Endothelial cell of umbilical vein (primary cell): ENCODE data around the gene SIPA1L3. TPM values are rescaled to one million over a fixed set of nuclear protein-coding genes. Genes with fewer than 3 reads are reported as not detected.
A peak's percentile ranks its signal among the peaks of the same experiment; 100 is the strongest.

Source experiments
- BruUV-seq: library from RNA; stranded (reverse); fragments of 400-500 nt; replicated peaks from 2 replicates; lab custom pipeline; 2021; lab: Mats Ljungman, UMichigan
- CTCF ChIA-PET: fragments of 300-600, 350-600 bp; sonication (Branson Sonifier 250); formaldehyde crosslinking; loops from one replicate; lab custom pipeline; 2021; ENCODE audit warnings: antibody characterized with exemption, inconsistent platforms; lab: Charles Lee
- POLR2A ChIA-PET: fragments of 300-600, 350-600 bp; sonication (Branson Sonifier 250); formaldehyde crosslinking; loops from one replicate; lab custom pipeline; 2021; ENCODE audit warnings: antibody characterized with exemption, inconsistent platforms; lab: Charles Lee
- DNase-seq: peaks from one replicate; pipeline ENCODE4 v3.0.0-alpha.2; 2011; ENCODE audit warnings: low read depth, low spot score
- FAIRE-seq: peaks from 2 replicates; lab custom pipeline; 2011; peaks lifted over from hg19 to GRCh38; lab: Jason Lieb, UNC
- H2AFZ ChIP-seq: 2 replicates; pipeline ENCODE4 v1.6.0; 2012; ENCODE audit warnings: low read depth, low read length, control low read depth, inconsistent platforms
- H3K27ac ChIP-seq: 2 replicates; pipeline ENCODE4 v1.5.1; 2011; ENCODE audit warnings: low read depth, mild to moderate bottlenecking, control low read depth, low read length, moderate library complexity; ENCODE audit not compliant: insufficient read depth
- H3K27me3 ChIP-seq, 2 experiments: 2 replicates each; pipeline versions ENCODE4 v1.6.0 to v1.6.1; 2011; ENCODE audit warnings: low read length in 2 of 2, mixed read lengths in 1 of 2; ENCODE audit not compliant: control insufficient read depth in 2 of 2, insufficient read depth in 2 of 2
- H3K36me3 ChIP-seq, 2 experiments: 2 replicates in 1 of 2; 3 replicates in 1 of 2; pipeline ENCODE4 v1.5.1; 2011; ENCODE audit warnings: low read length in 2 of 2, mild to moderate bottlenecking in 1 of 2, moderate library complexity in 1 of 2; ENCODE audit not compliant: control insufficient read depth in 2 of 2, insufficient read depth in 2 of 2; ENCODE audit errors: extremely low read depth in 1 of 2
- H3K4me1 ChIP-seq: 3 replicates; pipeline ENCODE4 v1.5.1; 2011; ENCODE audit warnings: mild to moderate bottlenecking, low read length; ENCODE audit not compliant: control insufficient read depth, insufficient read depth; ENCODE audit errors: extremely low read depth
- H3K4me2 ChIP-seq: 2 replicates; pipeline ENCODE4 v1.6.1; 2011; ENCODE audit warnings: low read length, control low read depth, mixed read lengths; ENCODE audit not compliant: insufficient read depth
- H3K4me3 ChIP-seq, 3 experiments: fragments of 200-600 bp in 1 of 3; sonication (generic), shearing (Covaris generic) in 1 of 3; replicated peaks in 1 of 3; 2 replicates each; pipeline ENCODE4 v1.5.1; 2011 to 2016; ENCODE audit warnings: control low read depth in 3 of 3, low read length in 3 of 3, mild to moderate bottlenecking in 2 of 3, inconsistent platforms in 1 of 3, low read depth in 1 of 3, moderate library complexity in 1 of 3; ENCODE audit not compliant: insufficient read depth in 1 of 3
- H3K79me2 ChIP-seq: 2 replicates; pipeline ENCODE4 v1.6.0; 2012; ENCODE audit warnings: low read length, inconsistent platforms; ENCODE audit not compliant: control insufficient read depth, insufficient read depth
- H3K9ac ChIP-seq: replicated peaks from 2 replicates; pipeline ENCODE3; 2011; ENCODE audit warnings: low read length, control low read depth; ENCODE audit not compliant: insufficient read depth; ENCODE audit errors: extremely low read depth
- H3K9me1 ChIP-seq: replicated peaks from 3 replicates; pipeline ENCODE4 v1.6.0; 2011; ENCODE audit warnings: mild to moderate bottlenecking, low read length; ENCODE audit not compliant: control insufficient read depth, insufficient read depth; ENCODE audit errors: extremely low read depth
- H3K9me3 ChIP-seq: replicated peaks from 2 replicates; pipeline ENCODE4 v1.5.1; 2012; ENCODE audit warnings: low read length, inconsistent platforms; ENCODE audit not compliant: control insufficient read depth, insufficient read depth
- H4K20me1 ChIP-seq: replicated peaks from 2 replicates; pipeline ENCODE3; 2011; ENCODE audit warnings: mild to moderate bottlenecking, low read length; ENCODE audit not compliant: control insufficient read depth, insufficient read depth; ENCODE audit errors: extremely low read depth
- EZH2 ChIP-seq: IDR thresholded peaks from 2 replicates; pipeline ENCODE4 v1.6.1; 2012; ENCODE audit warnings: borderline replicate concordance, low read depth, mild to moderate bottlenecking, moderate library complexity, low read length, inconsistent platforms; ENCODE audit not compliant: severe bottlenecking
- FOS ChIP-seq: IDR thresholded peaks from 2 replicates; pipeline ENCODE4 v1.6.1; 2011; ENCODE audit warnings: mild to moderate bottlenecking, low read length, moderate library complexity, borderline replicate concordance; ENCODE audit not compliant: insufficient read depth
- GATA2 ChIP-seq: IDR thresholded peaks from 2 replicates; pipeline ENCODE4 v1.7.0; 2011; ENCODE audit warnings: low read depth, mild to moderate bottlenecking, moderate library complexity, mixed read lengths, low read length; ENCODE audit not compliant: insufficient read length, insufficient read depth
- JUN ChIP-seq: IDR thresholded peaks from 2 replicates; pipeline ENCODE4 v1.6.1; 2011; ENCODE audit warnings: borderline replicate concordance, low read depth; ENCODE audit not compliant: insufficient read length, insufficient read depth
- MYC ChIP-seq: IDR thresholded peaks from one replicate; pipeline ENCODE4 v1.6.1; 2011; ENCODE audit warnings: mild to moderate bottlenecking, low read depth, low read length
- POLR2A ChIP-seq: IDR thresholded peaks from 2 replicates; pipeline ENCODE4 v1.6.1; 2012; ENCODE audit warnings: low read depth, mild to moderate bottlenecking, control low read depth, low read length
- POLR2AphosphoS5 ChIP-seq: IDR thresholded peaks from 2 replicates; pipeline ENCODE4 v1.6.1; 2012; ENCODE audit warnings: low read depth, mild to moderate bottlenecking, control low read depth, low read length, moderate library complexity; ENCODE audit not compliant: insufficient read depth
- dilution Hi-C: fragments of 300-500 bp; cut with MboI; formaldehyde crosslinking; loops from one replicate; pipeline ENCODE4 v1.15.0; 2019; ENCODE audit warnings: low sequenced_read_pairs; ENCODE audit not compliant: extremely low pct_ligation_motif_present
- intact Hi-C: fragments of 100-400 bp; cut with micrococcal nuclease; formaldehyde crosslinking; loops from one replicate; pipeline ENCODE4 v1.10.0; 2022
- polyA plus RNA-seq, 4 experiments: library from polyadenylated mRNA; depleted of rRNA in 3 of 4; stranded (reverse) in 3 of 4; unstranded in 1 of 4; fragments of >200 nt; gene quantifications; 2 replicates each; pipeline versions ENCODE4 v1.2.1 to v1.2.3, GENCODE V29; 2011 to 2012; ENCODE audit warnings: missing spikeins in 1 of 4
- total RNA-seq: library from RNA; stranded (reverse); gene quantifications from 2 replicates; pipeline ENCODE4 v1.2.3, GENCODE V29; 2021
- TF ChIP-seq, protein P1 (sequence below), 2 donors: IDR thresholded peaks; 1 replicate in 1 of 2; 2 replicates in 1 of 2; pipeline ENCODE4 v1.5.1; 2011; ENCODE audit warnings: low read length in 2 of 2, mild to moderate bottlenecking in 2 of 2, moderate library complexity in 2 of 2, control low read depth in 1 of 2, inconsistent platforms in 1 of 2, low read depth in 1 of 2; ENCODE audit not compliant: insufficient read depth in 1 of 2; ENCODE audit errors: extremely low read depth in 1 of 2
- TF ChIP-seq, protein P2 (sequence below): IDR thresholded peaks from 2 replicates; pipeline ENCODE4 v1.6.1; 2011; ENCODE audit not compliant: insufficient read depth, insufficient read length

SIPA1L3 gene
- total and polyA plus RNA-seq, 2 donors (not counting 3 experiments of a cell fraction or from before 2014, with no cell fraction given), result 14.2 to 47.2 TPM

DNA sequence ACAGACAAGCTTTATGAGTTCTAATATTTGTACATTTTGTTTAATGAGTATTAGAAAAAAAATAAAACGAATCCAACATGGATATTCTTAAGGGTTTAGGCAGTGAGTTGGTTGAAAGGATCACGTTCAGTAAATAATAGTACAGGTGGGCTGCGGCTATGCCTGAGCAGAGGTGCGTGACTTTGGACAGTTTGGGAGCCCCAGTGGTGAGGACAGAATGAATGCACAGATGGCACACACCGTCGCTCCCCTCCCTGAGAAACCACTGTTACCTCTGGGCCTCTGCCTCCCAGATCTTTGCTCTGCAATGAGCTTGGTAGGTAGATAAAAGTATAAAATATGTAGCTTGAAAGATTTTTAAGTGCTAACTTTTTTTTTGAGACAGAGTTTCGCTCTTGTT, 153.3 kb downstream of the SIPA1L3 start:
- H3K79me2 ChIP-seq, result peaks cover 6% of the 10 kb centered on the region
- peak overlapping the region; percentile 79 for H3K27ac ChIP-seq
- FAIRE-seq (no peak), DNase-seq (no peak)
- no peaks in the 10 kb centered on the region for H3K9me1 ChIP-seq
- peak overlapping the region; percentile 39 for H3K9ac ChIP-seq
- TF ChIP-seq, protein P1, sequence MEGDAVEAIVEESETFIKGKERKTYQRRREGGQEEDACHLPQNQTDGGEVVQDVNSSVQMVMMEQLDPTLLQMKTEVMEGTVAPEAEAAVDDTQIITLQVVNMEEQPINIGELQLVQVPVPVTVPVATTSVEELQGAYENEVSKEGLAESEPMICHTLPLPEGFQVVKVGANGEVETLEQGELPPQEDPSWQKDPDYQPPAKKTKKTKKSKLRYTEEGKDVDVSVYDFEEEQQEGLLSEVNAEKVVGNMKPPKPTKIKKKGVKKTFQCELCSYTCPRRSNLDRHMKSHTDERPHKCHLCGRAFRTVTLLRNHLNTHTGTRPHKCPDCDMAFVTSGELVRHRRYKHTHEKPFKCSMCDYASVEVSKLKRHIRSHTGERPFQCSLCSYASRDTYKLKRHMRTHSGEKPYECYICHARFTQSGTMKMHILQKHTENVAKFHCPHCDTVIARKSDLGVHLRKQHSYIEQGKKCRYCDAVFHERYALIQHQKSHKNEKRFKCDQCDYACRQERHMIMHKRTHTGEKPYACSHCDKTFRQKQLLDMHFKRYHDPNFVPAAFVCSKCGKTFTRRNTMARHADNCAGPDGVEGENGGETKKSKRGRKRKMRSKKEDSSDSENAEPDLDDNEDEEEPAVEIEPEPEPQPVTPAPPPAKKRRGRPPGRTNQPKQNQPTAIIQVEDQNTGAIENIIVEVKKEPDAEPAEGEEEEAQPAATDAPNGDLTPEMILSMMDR (IDR thresholded peaks at IDR 0.05; ENCODE audit: extremely low read depth in 1 of 2, insufficient read depth in 1 of 2, low read depth in 1 of 2, low read length in 2 of 2), result no peak
- TF ChIP-seq GATA2 (no peak), EZH2 (no peak), JUN (no peak), MYC (no peak), POLR2AphosphoS5 (no peak), FOS (no peak), POLR2A (no peak)
- TF ChIP-seq, protein P2, sequence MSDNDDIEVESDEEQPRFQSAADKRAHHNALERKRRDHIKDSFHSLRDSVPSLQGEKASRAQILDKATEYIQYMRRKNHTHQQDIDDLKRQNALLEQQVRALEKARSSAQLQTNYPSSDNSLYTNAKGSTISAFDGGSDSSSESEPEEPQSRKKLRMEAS, result no peak
- H3K4me3 ChIP-seq, result no peak overlapping the region
- POLR2A ChIA-PET, result interaction anchor here (0.7 to 1.1 kb wide), 2 partner anchors 57 to 154 kb away, joined by 6 to 7 read pairs; partner anchors contain the start of gene WDR87
- CTCF ChIA-PET, result interaction anchor here (0.8 to 4.5 kb wide), 9 partner anchors 9 to 158 kb away, joined by 3 to 26 read pairs (median 3); no protein-coding TSS in a partner anchor
- intact Hi-C loops (loop anchor here (1.0 kb wide), 1 partner anchor 20 kb away; no protein-coding TSS in a partner anchor), dilution Hi-C loops (no loop called here)
- H3K36me3 ChIP-seq, result no peaks in the 10 kb centered on the region
- peaks cover 24% of the 10 kb centered on the region for H3K4me1 ChIP-seq
- TSS peak; percentile 62 for BruUV-seq
- no peaks in the 10 kb centered on the region for H3K9me3 ChIP-seq
- no peak overlapping the region for H2AFZ ChIP-seq
- no peaks in the 10 kb centered on the region for H4K20me1 ChIP-seq
- H3K4me2 ChIP-seq, result peak overlapping the region; percentile 48
- H3K27me3 ChIP-seq, result no peaks in the 10 kb centered on the region
